GM06990 (cell line): ENCODE data around the gene XKRX.

Experiments
- DNase-seq: peaks from one replicate; pipeline ENCODE4 v3.0.0-alpha.2; 2011; ENCODE audit not compliant: insufficient read length; ENCODE audit errors: extremely low read depth
- H3K27me3 ChIP-seq: replicated peaks from 2 replicates; pipeline ENCODE4 v1.6.0; 2011; ENCODE audit warnings: low read length; ENCODE audit not compliant: control insufficient read depth, insufficient read depth
- H3K36me3 ChIP-seq: 2 replicates; pipeline ENCODE4 v1.5.1; 2011; ENCODE audit warnings: low read length; ENCODE audit not compliant: control insufficient read depth, insufficient read depth
- H3K4me3 ChIP-seq: replicated peaks from 2 replicates; pipeline ENCODE4 v1.5.1; 2011; ENCODE audit warnings: low read depth, mild to moderate bottlenecking, control low read depth, low read length
- CTCF ChIP-seq: IDR thresholded peaks from 2 replicates; pipeline ENCODE4 v1.5.1; 2011; ENCODE audit warnings: low read length, control low read depth, mild to moderate bottlenecking, inconsistent platforms; ENCODE audit not compliant: insufficient read depth, poor library complexity, severe bottlenecking

XKRX gene

GRCh38 chrX:100939333-100939732 lies 10.6 kb upstream of the XKRX start:
- no peak for DNase-seq

DNA sequence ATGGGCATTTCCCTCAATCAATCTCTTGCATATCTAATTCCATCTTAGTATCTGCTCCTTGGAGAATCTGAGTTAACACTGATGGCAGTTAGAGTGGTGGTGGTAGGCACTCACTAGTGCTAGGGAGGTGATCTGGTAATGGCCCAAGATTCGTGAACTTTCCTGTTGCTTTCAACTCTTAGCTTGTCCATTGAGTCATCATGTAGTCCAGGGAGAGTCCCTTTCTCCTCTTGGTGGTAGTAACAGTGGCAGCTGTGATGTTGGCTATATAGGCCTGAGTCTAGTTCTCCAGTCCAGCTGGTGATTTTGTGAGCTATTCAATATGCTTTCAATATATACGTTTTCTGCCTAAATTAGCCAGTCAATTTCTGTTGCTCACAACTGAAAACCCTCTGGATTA lies 7.0 kb upstream of the XKRX start:
- no peak for DNase-seq
- Histone ChIP-seq H3K36me3 (no peaks in the 10 kb centered on the region), H3K4me3 (no peak overlapping the region), H3K27me3 (no peaks in the 10 kb centered on the region)
- TF ChIP-seq CTCF = no peak

More at GRCh38 chrX:100939333-100939732, 10.6 kb upstream of the XKRX start:
- Histone ChIP-seq H3K4me3 (no peak overlapping the region), H3K27me3 (no peaks in the 10 kb centered on the region), H3K36me3 (no peaks in the 10 kb centered on the region)
- no peak for TF ChIP-seq CTCF

GRCh38 chrX:100931925-100932285 lies 3.2 kb upstream of the XKRX start:
- TF ChIP-seq CTCF = no peak
- H3K36me3 ChIP-seq = no peaks in the 10 kb centered on the region
- H3K27me3 ChIP-seq = no peaks in the 10 kb centered on the region
- H3K4me3 ChIP-seq = no peak overlapping the region
- no peak for DNase-seq

DNA sequence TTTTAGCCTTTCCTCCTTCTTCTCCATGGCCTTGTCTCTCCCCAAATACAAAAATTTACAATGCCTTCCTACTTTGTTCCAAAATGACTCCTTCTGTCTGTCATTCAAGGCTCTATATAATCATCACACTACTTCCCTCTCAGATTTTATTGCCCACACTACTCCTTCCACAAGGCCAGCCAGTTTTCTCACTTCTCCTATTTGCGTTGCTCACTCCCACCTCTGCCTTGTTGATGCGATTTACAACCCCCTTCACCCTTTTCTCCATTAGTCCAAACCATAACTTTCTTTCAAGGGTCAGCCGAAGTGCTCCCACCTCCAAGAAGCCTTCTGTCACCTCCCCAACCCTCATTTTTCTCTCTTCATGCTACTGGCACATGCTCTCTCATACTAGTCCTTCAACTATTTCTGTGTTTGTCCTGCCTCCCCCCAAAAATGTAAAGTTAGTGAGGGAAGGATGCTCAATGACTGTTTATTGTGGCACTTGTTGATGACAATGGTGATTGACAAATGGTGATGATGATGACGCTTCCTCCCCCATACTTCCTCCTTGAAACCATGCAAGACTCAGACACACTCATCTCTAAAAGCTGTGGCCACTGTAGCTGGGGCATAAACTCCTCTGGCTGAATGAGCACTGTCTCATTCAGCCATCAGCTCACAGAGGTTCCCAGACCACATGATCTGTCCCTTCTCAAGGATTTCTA lies 2.7 kb upstream of the XKRX start:
- peak; percentile 33 for DNase-seq
- H3K27me3 ChIP-seq = no peaks in the 10 kb centered on the region
- H3K4me3 ChIP-seq = no peak overlapping the region
- no peaks in the 10 kb centered on the region for H3K36me3 ChIP-seq
- no peak for TF ChIP-seq CTCF

DNA sequence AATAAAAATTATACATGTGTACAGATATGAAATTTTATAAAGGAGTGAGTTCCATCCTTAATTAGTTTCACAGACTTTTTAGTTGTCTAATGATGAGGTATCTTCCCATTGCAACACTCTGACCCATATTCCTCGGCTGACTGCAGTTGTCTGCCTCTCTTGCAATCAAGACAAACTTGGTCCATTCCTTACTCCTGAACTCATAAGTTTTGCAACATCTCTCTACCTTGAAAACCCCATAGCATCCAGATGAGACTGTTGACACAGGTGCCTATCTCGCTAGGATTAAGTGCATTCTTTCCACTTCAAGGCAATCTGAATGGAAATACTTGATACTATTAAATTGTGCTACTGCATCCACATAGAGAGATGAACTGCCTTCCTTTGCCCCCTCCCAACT lies 2.3 kb downstream of the XKRX start:
- no peak for TF ChIP-seq CTCF
- H3K36me3 ChIP-seq = no peaks in the 10 kb centered on the region
- no peak for DNase-seq
- H3K27me3 ChIP-seq = no peaks in the 10 kb centered on the region
- no peak overlapping the region for H3K4me3 ChIP-seq

- DNase-seq = no peak
- no peak for TF ChIP-seq CTCF
- no peaks in the 10 kb centered on the region for H3K27me3 ChIP-seq
- no peaks in the 10 kb centered on the region for H3K36me3 ChIP-seq
- no peak overlapping the region for H3K4me3 ChIP-seq
Observed at GRCh38 chrX:100924375-100924774, 4.3 kb downstream of the XKRX start.
